Duodenal mucosa (tissue), 2 donors: Measurements from ENCODE around the gene TOGARAM2.
A peak's percentile ranks its signal among the peaks of the same experiment; 100 is the strongest.

Experiments
- H3K27ac ChIP-seq: one replicate; pipeline ENCODE4 v1.7.0; 2013; ENCODE audit warnings: low read depth, low read length
- H3K27me3 ChIP-seq, 2 donors: one replicate each; pipeline ENCODE4 v1.7.0; 2013; ENCODE audit warnings: low read length in 2 of 2, control low read depth in 1 of 2; ENCODE audit not compliant: insufficient read depth in 2 of 2, control insufficient read depth in 1 of 2
- H3K36me3 ChIP-seq, 2 donors: one replicate each; pipeline ENCODE4 v1.7.0; 2013; ENCODE audit warnings: low read length in 2 of 2, control low read depth in 1 of 2; ENCODE audit not compliant: insufficient read depth in 2 of 2, control insufficient read depth in 1 of 2
- H3K4me1 ChIP-seq, 2 donors: one replicate each; pipeline ENCODE4 v1.7.0; 2013; ENCODE audit warnings: low read length in 2 of 2, control low read depth in 1 of 2; ENCODE audit not compliant: insufficient read depth in 2 of 2, control insufficient read depth in 1 of 2
- H3K4me3 ChIP-seq, 2 donors: one replicate each; pipeline ENCODE4 v1.7.0; 2013; ENCODE audit warnings: low read length in 2 of 2, low read depth in 1 of 2
- H3K9ac ChIP-seq, 2 donors: one replicate each; pipeline ENCODE4 v1.7.0; 2013; ENCODE audit warnings: low read length in 2 of 2, low read depth in 1 of 2
- H3K9me3 ChIP-seq, 2 donors: one replicate each; pipeline ENCODE4 v1.7.0; 2013; ENCODE audit warnings: low read length in 2 of 2, control low read depth in 1 of 2; ENCODE audit not compliant: control insufficient read depth in 1 of 2

Gene TOGARAM2

GRCh38 chr2:28981016-28981441 lies at the start of gene TOGARAM2:
Gene TOGARAM2, plus strand, starts transcription at chr2:28981298. Its CDS starts 13,537 bp downstream, at chr2:28994835.
- Histone ChIP-seq H3K36me3 (no peaks in the 10 kb centered on the region), H3K9me3 (no peaks in the 10 kb centered on the region), H3K4me1 (no peaks in the 10 kb centered on the region), H3K4me3 (no peak within 1 kb of the TSS), H3K27me3 (no peaks in the 10 kb centered on the region), H3K9ac (no peak within 1 kb of the TSS), H3K27ac (peak within 1 kb of the TSS; percentile 5)

- H3K27me3 ChIP-seq: no peaks in the 10 kb centered on the region
- no peak overlapping the region for H3K9ac ChIP-seq
- H3K9me3 ChIP-seq: no peaks in the 10 kb centered on the region
- H3K4me1 ChIP-seq: no peaks in the 10 kb centered on the region
- peaks cover 35 to 78% of the 10 kb centered on the region in 2 donors for H3K36me3 ChIP-seq
- H3K27ac ChIP-seq: no peak overlapping the region
- H3K4me3 ChIP-seq: no peak overlapping the region
Observed at GRCh38 chr2:28934769-28935168, 46.3 kb upstream of the TOGARAM2 start.

- Histone ChIP-seq H3K4me1 (no peaks in the 10 kb centered on the region), H3K27ac (no peak overlapping the region), H3K9ac (no peak overlapping the region), H3K9me3 (no peaks in the 10 kb centered on the region), H3K27me3 (no peaks in the 10 kb centered on the region), H3K4me3 (no peak overlapping the region), H3K36me3 (peaks cover 38 to 72% of the 10 kb centered on the region in 2 donors)
Observed at GRCh38 chr2:28941008-28941407, 40.1 kb upstream of the TOGARAM2 start.

- Histone ChIP-seq H3K36me3 (peaks cover 39 to 70% of the 10 kb centered on the region in 2 donors), H3K4me1 (no peaks in the 10 kb centered on the region), H3K9ac (no peak overlapping the region), H3K27ac (no peak overlapping the region), H3K4me3 (no peak overlapping the region), H3K27me3 (no peaks in the 10 kb centered on the region), H3K9me3 (peaks cover 0 to 4% of the 10 kb centered on the region in 2 donors)
Observed at GRCh38 chr2:28944535-28945248, 36.4 kb upstream of the TOGARAM2 start.

GRCh38 chr2:28948160-28948559 lies 32.9 kb upstream of the TOGARAM2 start:
- Histone ChIP-seq H3K4me1 (peaks cover 9 to 11% of the 10 kb centered on the region in 2 donors), H3K4me3 (no peak overlapping the region), H3K36me3 (peaks cover 25 to 48% of the 10 kb centered on the region in 2 donors), H3K27me3 (no peaks in the 10 kb centered on the region), H3K27ac (no peak overlapping the region), H3K9ac (no peak overlapping the region), H3K9me3 (peaks cover 0 to 4% of the 10 kb centered on the region in 2 donors)

GRCh38 chr2:28949190-28949589 lies 31.9 kb upstream of the TOGARAM2 start:
- H3K27me3 ChIP-seq: no peaks in the 10 kb centered on the region
- peaks cover 0 to 4% of the 10 kb centered on the region in 2 donors for H3K9me3 ChIP-seq
- H3K4me3 ChIP-seq: no peak overlapping the region
- H3K9ac ChIP-seq: no peak overlapping the region
- H3K36me3 ChIP-seq: peaks cover 16 to 40% of the 10 kb centered on the region in 2 donors
- peaks cover 9 to 11% of the 10 kb centered on the region in 2 donors for H3K4me1 ChIP-seq
- H3K27ac ChIP-seq: no peak overlapping the region

GRCh38 chr2:28949617-28950305 lies 31.3 kb upstream of the TOGARAM2 start:
- Histone ChIP-seq H3K9ac (no peak overlapping the region), H3K4me1 (peaks cover 9 to 11% of the 10 kb centered on the region in 2 donors), H3K27me3 (no peaks in the 10 kb centered on the region), H3K36me3 (peaks cover 13 to 35% of the 10 kb centered on the region in 2 donors), H3K9me3 (peaks cover 0 to 4% of the 10 kb centered on the region in 2 donors), H3K27ac (no peak overlapping the region), H3K4me3 (no peak overlapping the region)

- H3K27ac ChIP-seq: no peak overlapping the region
- no peak overlapping the region for H3K9ac ChIP-seq
- H3K36me3 ChIP-seq: peaks cover 11 to 26% of the 10 kb centered on the region in 2 donors
- H3K27me3 ChIP-seq: no peaks in the 10 kb centered on the region
- peaks cover 0 to 4% of the 10 kb centered on the region in 2 donors for H3K9me3 ChIP-seq
- no peak overlapping the region for H3K4me3 ChIP-seq
- peaks cover 9 to 11% of the 10 kb centered on the region in 2 donors for H3K4me1 ChIP-seq
Observed at GRCh38 chr2:28950941-28951630, 30.0 kb upstream of the TOGARAM2 start.

- Histone ChIP-seq H3K27me3 (no peaks in the 10 kb centered on the region), H3K9me3 (peaks cover 0 to 4% of the 10 kb centered on the region in 2 donors), H3K4me3 (no peak overlapping the region), H3K36me3 (peaks cover 5 to 17% of the 10 kb centered on the region in 2 donors), H3K9ac (no peak overlapping the region), H3K4me1 (peaks cover 9 to 14% of the 10 kb centered on the region in 2 donors), H3K27ac (no peak overlapping the region)
Observed at GRCh38 chr2:28951910-28952835, 28.9 kb upstream of the TOGARAM2 start.
